OCI-LY7 (cell line): ENCODE measurements around the gene SDC4. TPM values are rescaled to one million over a fixed set of nuclear protein-coding genes. Genes with fewer than 3 reads are reported as not detected.

Experiments used
- BruUV-seq: library from RNA; stranded (reverse); fragments of 400-500 nt; replicated peaks from 2 replicates; lab custom pipeline; 2021; lab: Mats Ljungman, UMichigan
- CTCF ChIA-PET: fragments of 300-600 bp; sonication (Branson Sonifier 250); formaldehyde crosslinking; loops from one replicate; lab custom pipeline; 2022; ENCODE audit warnings: antibody characterized with exemption; ENCODE audit not compliant: unreplicated experiment; lab: Charles Lee
- POLR2A ChIA-PET: fragments of 300-600 bp; sonication (Branson Sonifier 250); formaldehyde crosslinking; loops from one replicate; lab custom pipeline; 2022; ENCODE audit warnings: antibody characterized with exemption; lab: Charles Lee
- DNase-seq: peaks from one replicate; pipeline ENCODE4 v3.0.0-alpha.2; 2015; ENCODE audit warnings: low spot score
- H2AFZ ChIP-seq: fragments of 200-600 bp; sonication (generic), shearing (Covaris generic); 2 replicates; pipeline ENCODE4 v1.6.1; 2014; ENCODE audit warnings: mild to moderate bottlenecking, antibody characterized with exemption, low read length, moderate library complexity
- H3K27ac ChIP-seq: fragments of 200-600 bp; sonication (generic); 2 replicates; pipeline ENCODE4 v1.5.1; 2014; ENCODE audit warnings: mixed run types, low read depth, mild to moderate bottlenecking, moderate library complexity, low read length, inconsistent platforms; ENCODE audit not compliant: poor library complexity, severe bottlenecking
- H3K36me3 ChIP-seq: fragments of 200-600 bp; sonication (generic); 2 replicates; pipeline ENCODE4 v1.6.1; 2014; ENCODE audit warnings: mild to moderate bottlenecking, antibody characterized with exemption, low read length, moderate library complexity, mixed read lengths; ENCODE audit not compliant: insufficient read depth
- H3K4me1 ChIP-seq: fragments of 200-600 bp; sonication (generic); 2 replicates; pipeline ENCODE4 v1.5.1; 2014; ENCODE audit warnings: mild to moderate bottlenecking, low read length; ENCODE audit not compliant: insufficient read depth, poor library complexity, severe bottlenecking
- H3K4me2 ChIP-seq: fragments of 200-600 bp; sonication (generic); 2 replicates; pipeline ENCODE4 v1.6.1; 2014; ENCODE audit warnings: mild to moderate bottlenecking, low read length
- H3K4me3 ChIP-seq: fragments of 200-600 bp; sonication (generic); 2 replicates; pipeline ENCODE4 v1.5.1; 2014; ENCODE audit warnings: mild to moderate bottlenecking, low read depth, low read length; ENCODE audit not compliant: poor library complexity, severe bottlenecking
- H3K79me2 ChIP-seq: fragments of 200-600 bp; sonication (generic); 2 replicates; pipeline ENCODE4 v1.6.1; 2016; ENCODE audit warnings: low read depth, mild to moderate bottlenecking, low read length, moderate library complexity, mixed read lengths; ENCODE audit not compliant: insufficient read depth
- H3K9me2 ChIP-seq: fragments of 200-600 bp; sonication (generic); 2 replicates; pipeline ENCODE4 v1.6.1; 2016; ENCODE audit warnings: mild to moderate bottlenecking, low read length, mixed read lengths; ENCODE audit not compliant: insufficient read depth
- H3K9me3 ChIP-seq: fragments of 200-600 bp; sonication (generic); 2 replicates; pipeline ENCODE4 v1.6.1; 2014; ENCODE audit warnings: mild to moderate bottlenecking, mixed run types, low read length, mixed read lengths
- H4K20me1 ChIP-seq: fragments of 200-600 bp; sonication (generic); 2 replicates; pipeline ENCODE4 v1.6.1; 2014; ENCODE audit warnings: mild to moderate bottlenecking, antibody characterized with exemption, low read length, moderate library complexity, mixed read lengths; ENCODE audit not compliant: insufficient read depth
- EZH2phosphoT487 ChIP-seq: fragments of 200-600 bp; sonication (generic); IDR thresholded peaks from 2 replicates; pipeline ENCODE4 v1.6.1; 2018; ENCODE audit warnings: low read depth, borderline replicate concordance, mild to moderate bottlenecking, mixed run types, antibody characterized with exemption, low read length, moderate library complexity, mixed read lengths
- intact Hi-C: fragments of 100-400 bp; cut with micrococcal nuclease; formaldehyde crosslinking; loops from one replicate; pipeline ENCODE4 v1.10.0; 2022; ENCODE audit not compliant: unreplicated experiment
- total RNA-seq, 2 experiments: library from RNA; depleted of rRNA in 1 of 2; stranded (reverse); fragments of >200 nt in 1 of 2; shearing (Covaris generic) in 1 of 2; gene quantifications; 2 replicates each; pipeline ENCODE4 v1.2.3, GENCODE V29; 2014 to 2022
- TF ChIP-seq, protein P1 (sequence below): fragments of 200-600 bp; sonication (generic); conservative IDR thresholded peaks from 2 replicates; pipeline ENCODE4 v1.5.1; 2014; ENCODE audit warnings: mild to moderate bottlenecking, antibody characterized with exemption, low read length, moderate library complexity, mixed read lengths

The SDC4 gene
- total RNA-seq, 2 experiments from 2014 or later = not detected

GRCh38 chr20:45292343-45292742 is 55.9 kb downstream of the SDC4 start:
- intact Hi-C loops = no loop called here
- POLR2A ChIA-PET = no interaction called here
- no peak overlapping the region for H3K4me2 ChIP-seq
- no peak overlapping the region for H3K27ac ChIP-seq
- no peaks in the 10 kb centered on the region for H3K9me2 ChIP-seq
- no peaks in the 10 kb centered on the region for H4K20me1 ChIP-seq
- H3K4me3 ChIP-seq = no peak overlapping the region
- no peaks in the 10 kb centered on the region for H3K9me3 ChIP-seq
- H3K36me3 ChIP-seq = no peaks in the 10 kb centered on the region
- BruUV-seq = no TSS peak
- CTCF ChIA-PET = interaction anchor here (0.6 kb wide), 1 partner anchor 933 kb away, joined by 5 read pairs; no protein-coding TSS in a partner anchor
- TF ChIP-seq EZH2phosphoT487 = no peak
- TF ChIP-seq, protein P1, sequence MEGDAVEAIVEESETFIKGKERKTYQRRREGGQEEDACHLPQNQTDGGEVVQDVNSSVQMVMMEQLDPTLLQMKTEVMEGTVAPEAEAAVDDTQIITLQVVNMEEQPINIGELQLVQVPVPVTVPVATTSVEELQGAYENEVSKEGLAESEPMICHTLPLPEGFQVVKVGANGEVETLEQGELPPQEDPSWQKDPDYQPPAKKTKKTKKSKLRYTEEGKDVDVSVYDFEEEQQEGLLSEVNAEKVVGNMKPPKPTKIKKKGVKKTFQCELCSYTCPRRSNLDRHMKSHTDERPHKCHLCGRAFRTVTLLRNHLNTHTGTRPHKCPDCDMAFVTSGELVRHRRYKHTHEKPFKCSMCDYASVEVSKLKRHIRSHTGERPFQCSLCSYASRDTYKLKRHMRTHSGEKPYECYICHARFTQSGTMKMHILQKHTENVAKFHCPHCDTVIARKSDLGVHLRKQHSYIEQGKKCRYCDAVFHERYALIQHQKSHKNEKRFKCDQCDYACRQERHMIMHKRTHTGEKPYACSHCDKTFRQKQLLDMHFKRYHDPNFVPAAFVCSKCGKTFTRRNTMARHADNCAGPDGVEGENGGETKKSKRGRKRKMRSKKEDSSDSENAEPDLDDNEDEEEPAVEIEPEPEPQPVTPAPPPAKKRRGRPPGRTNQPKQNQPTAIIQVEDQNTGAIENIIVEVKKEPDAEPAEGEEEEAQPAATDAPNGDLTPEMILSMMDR = no peak
- no peak overlapping the region for H2AFZ ChIP-seq
- DNase-seq = no peak
- H3K79me2 ChIP-seq = no peaks in the 10 kb centered on the region
- no peaks in the 10 kb centered on the region for H3K4me1 ChIP-seq

DNA sequence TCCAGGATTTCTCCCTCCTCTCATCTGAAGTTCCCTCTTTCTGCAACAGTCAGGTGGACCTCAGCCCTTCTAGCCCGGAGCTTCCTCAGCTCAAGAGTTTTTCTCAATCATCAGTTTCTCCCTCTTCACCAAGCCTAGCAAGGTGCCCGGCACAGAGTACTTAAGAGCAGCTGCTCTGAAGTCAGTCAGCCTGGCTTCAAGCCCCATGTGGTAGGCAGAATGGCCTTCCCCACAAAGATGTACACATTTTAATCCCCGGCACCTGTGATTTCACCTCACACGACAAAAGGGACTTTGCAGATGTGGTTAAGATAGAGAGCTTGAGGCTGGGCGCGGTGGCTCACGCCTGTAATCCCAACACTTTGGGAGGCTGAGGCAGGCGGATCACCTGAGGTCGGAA is 56.7 kb downstream of the SDC4 start:
- ChIA-PET CTCF (no interaction called here), POLR2A (interaction anchor here (1.1 kb wide), 1 partner anchor 474 kb away, joined by 5 read pairs; no protein-coding TSS in a partner anchor)
- intact Hi-C loops = no loop called here
- H3K4me1 ChIP-seq = no peaks in the 10 kb centered on the region
- H3K79me2 ChIP-seq = no peaks in the 10 kb centered on the region
- H3K9me2 ChIP-seq = no peaks in the 10 kb centered on the region
- no peak overlapping the region for H2AFZ ChIP-seq
- H4K20me1 ChIP-seq = no peaks in the 10 kb centered on the region
- H3K27ac ChIP-seq = no peak overlapping the region
- no peaks in the 10 kb centered on the region for H3K36me3 ChIP-seq
- no peaks in the 10 kb centered on the region for H3K9me3 ChIP-seq
- no peak overlapping the region for H3K4me3 ChIP-seq
- DNase-seq = no peak
- TF ChIP-seq, protein P1 = no peak
- no peak for TF ChIP-seq EZH2phosphoT487
- no peak overlapping the region for H3K4me2 ChIP-seq
- no TSS peak for BruUV-seq

GRCh38 chr20:45290677-45291355 is 57.4 kb downstream of the SDC4 start:
- intact Hi-C loops = no loop called here
- no peaks in the 10 kb centered on the region for H4K20me1 ChIP-seq
- no TSS peak for BruUV-seq
- H3K4me3 ChIP-seq = no peak overlapping the region
- ChIA-PET CTCF (no interaction called here), POLR2A (interaction anchor here (1.1 kb wide), 1 partner anchor 474 kb away, joined by 5 read pairs; no protein-coding TSS in a partner anchor)
- no peaks in the 10 kb centered on the region for H3K36me3 ChIP-seq
- TF ChIP-seq, protein P1 = peak; percentile 86
- TF ChIP-seq EZH2phosphoT487 = no peak
- H3K4me1 ChIP-seq = no peaks in the 10 kb centered on the region
- H3K9me3 ChIP-seq = no peaks in the 10 kb centered on the region
- H3K9me2 ChIP-seq = no peaks in the 10 kb centered on the region
- no peak overlapping the region for H2AFZ ChIP-seq
- H3K4me2 ChIP-seq = no peak overlapping the region
- peak; percentile 53 for DNase-seq
- no peaks in the 10 kb centered on the region for H3K79me2 ChIP-seq
- no peak overlapping the region for H3K27ac ChIP-seq
